GM12801 (cell line): ENCODE data around the gene MYRIP.

Source experiments
- TF ChIP-seq, protein P1 (sequence below): IDR thresholded peaks from one replicate; pipeline ENCODE4 v1.5.1; 2011; ENCODE audit warnings: control low read depth; ENCODE audit not compliant: insufficient read length; ENCODE audit errors: extremely low read depth

MYRIP gene

DNA sequence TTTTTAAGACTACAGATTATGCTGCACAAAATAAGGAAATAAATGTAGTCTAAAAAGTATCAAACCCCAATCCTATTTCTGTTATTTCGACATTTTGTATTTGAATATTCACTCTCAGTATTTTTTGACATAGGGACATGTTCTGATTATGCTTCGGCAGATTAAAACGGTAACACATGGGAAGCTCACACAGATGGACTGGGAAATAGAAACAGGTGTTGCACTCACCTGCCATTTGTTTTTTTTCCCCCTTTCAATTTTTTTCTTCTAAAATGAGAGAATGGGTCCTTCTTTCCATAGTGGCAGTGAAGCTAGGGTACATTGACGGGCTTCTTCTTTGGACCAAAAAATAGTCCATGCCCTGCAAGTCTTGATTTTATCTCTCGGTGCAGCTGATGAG is 163.1 kb downstream of the MYRIP start:
- TF ChIP-seq, protein P1, sequence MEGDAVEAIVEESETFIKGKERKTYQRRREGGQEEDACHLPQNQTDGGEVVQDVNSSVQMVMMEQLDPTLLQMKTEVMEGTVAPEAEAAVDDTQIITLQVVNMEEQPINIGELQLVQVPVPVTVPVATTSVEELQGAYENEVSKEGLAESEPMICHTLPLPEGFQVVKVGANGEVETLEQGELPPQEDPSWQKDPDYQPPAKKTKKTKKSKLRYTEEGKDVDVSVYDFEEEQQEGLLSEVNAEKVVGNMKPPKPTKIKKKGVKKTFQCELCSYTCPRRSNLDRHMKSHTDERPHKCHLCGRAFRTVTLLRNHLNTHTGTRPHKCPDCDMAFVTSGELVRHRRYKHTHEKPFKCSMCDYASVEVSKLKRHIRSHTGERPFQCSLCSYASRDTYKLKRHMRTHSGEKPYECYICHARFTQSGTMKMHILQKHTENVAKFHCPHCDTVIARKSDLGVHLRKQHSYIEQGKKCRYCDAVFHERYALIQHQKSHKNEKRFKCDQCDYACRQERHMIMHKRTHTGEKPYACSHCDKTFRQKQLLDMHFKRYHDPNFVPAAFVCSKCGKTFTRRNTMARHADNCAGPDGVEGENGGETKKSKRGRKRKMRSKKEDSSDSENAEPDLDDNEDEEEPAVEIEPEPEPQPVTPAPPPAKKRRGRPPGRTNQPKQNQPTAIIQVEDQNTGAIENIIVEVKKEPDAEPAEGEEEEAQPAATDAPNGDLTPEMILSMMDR: no peak

DNA sequence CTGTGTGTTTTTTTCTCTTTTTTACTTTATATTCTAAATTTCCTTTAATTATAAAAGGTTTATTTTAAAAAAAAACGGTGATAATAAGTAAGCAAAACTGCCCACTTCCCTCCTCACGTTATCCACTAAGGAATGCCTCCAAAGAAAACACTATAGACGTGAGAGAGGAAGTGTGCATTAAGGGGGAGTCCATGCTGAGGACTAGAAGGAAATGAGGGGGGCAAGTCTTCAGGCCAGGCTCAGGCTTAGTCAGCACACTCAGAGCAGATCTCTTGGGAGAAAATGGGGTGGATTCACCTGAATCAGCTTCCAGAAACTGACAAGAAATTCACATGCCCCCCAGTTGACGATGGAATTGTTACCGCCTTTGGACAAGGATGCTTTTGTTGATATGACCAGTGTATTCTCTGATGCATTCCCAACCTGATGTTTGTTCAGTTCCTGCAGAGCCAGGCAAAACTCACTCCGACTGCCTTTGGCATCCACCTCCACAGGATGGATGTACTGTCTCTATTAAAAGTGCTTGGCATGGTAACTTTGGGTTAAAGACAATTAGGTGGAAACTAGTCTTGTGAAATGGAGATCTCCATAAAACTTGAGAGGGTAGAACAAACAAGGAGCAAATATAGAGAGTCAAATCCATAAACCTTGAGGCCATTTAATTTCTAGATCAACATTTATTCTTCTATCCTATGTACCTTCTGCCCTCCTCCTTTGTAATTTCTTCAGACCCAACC is 167.8 kb downstream of the MYRIP start:
- TF ChIP-seq, protein P1: no peak

DNA sequence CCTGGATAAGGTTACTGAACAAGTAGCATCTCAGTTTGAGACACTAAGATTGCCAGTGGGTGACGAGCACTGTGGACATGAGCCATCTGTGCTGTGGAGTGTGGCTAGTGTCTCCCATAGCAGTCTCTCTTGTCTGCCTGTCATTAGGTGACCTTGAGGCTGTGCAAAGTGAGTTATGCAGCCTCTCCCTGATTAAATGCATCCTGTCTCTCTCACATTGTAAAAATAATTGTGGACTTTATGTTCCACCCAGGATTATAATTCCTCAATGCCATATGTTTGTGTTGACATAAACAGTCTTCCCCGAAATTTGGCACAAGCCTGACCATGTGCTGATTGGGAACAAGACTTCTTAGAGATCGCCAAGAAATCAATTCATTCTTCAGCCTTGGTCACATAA is 168.9 kb downstream of the MYRIP start:
- TF ChIP-seq, protein P1: no peak

- TF ChIP-seq, protein P1: no peak
Measured at GRCh38 chr3:39980058-39980457, 170.6 kb downstream of the MYRIP start.

- TF ChIP-seq, protein P1: no peak
Measured at GRCh38 chr3:39980781-39981180, 171.4 kb downstream of the MYRIP start.

GRCh38 chr3:39981547-39982184 is 172.3 kb downstream of the MYRIP start:
- TF ChIP-seq, protein P1: no peak

- TF ChIP-seq, protein P1: no peak
Measured at GRCh38 chr3:39982665-39983357, 173.4 kb downstream of the MYRIP start.
